GM19463 (cell line): ENCODE measurements around the gene SYNGAP1.
"Not testable (repeated sequence)": the region's sequence is repeated elsewhere in the genome, so short reads cannot be mapped to it uniquely, and the experiment has no call there.

Experiments
- ATAC-seq: cut with Tn5 transposase; IDR thresholded peaks from one replicate; pipeline ENCODE4 v1.9.1; 2021; ENCODE audit warnings: mild to moderate bottlenecking, moderate library complexity; ENCODE audit not compliant: unreplicated experiment

The SYNGAP1 gene

GRCh38 chr6:33399881-33400280 lies 20.0 kb upstream of the SYNGAP1 start:
- ATAC-seq = not testable (repeated sequence)

DNA sequence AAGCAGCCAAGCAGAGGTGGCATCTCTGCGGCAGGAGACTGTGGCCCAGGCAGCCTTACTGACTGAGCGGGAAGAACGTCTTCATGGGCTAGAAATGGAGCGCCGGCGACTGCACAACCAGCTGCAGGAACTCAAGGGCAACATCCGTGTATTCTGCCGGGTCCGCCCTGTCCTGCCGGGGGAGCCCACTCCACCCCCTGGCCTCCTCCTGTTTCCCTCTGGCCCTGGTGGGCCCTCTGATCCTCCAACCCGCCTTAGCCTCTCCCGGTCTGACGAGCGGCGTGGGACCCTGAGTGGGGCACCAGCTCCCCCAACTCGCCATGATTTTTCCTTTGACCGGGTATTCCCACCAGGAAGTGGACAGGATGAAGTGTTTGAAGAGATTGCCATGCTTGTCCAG lies 15.0 kb upstream of the SYNGAP1 start:
- no peak for ATAC-seq

GRCh38 chr6:33405386-33405940 lies 14.4 kb upstream of the SYNGAP1 start:
- no peak for ATAC-seq

GRCh38 chr6:33406126-33406525 lies 13.7 kb upstream of the SYNGAP1 start:
- no peak for ATAC-seq

- no peak for ATAC-seq
These were observed 12.6 kb upstream of the SYNGAP1 start for GRCh38 chr6:33407132-33407718.

DNA sequence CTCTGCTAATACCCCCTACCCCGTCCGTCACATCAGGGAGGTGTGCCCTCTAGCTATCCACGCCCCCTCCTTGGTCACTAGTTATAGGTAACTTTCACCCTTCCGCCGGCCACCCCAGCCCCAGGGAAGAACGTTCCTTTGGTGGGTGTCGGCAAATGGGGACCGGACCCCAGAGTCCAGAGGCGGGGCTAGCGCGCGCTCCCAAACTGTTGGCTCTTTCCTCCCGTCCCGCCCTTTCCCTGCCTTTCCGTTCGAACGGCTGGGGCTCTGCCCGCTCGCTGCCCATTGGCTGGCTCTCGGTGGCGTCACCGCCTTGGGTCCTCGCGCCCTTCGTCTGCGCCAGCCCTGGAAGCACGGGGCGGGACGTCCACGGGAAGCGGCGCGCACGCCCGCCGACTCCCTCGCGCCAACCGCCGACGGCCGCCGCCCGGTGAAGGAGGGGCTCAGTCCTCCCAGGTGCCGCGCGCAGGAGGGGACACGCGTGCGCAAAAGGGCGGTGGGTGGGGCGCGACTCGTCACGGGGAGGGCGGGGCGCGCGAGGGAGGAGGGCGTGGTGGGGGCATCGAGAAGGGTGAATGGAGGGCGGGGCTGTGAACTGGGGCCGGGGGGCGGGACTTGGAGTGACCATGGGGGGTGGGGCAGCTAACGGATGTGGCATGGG lies 9.7 kb upstream of the SYNGAP1 start:
- peak; percentile 80 for ATAC-seq

DNA sequence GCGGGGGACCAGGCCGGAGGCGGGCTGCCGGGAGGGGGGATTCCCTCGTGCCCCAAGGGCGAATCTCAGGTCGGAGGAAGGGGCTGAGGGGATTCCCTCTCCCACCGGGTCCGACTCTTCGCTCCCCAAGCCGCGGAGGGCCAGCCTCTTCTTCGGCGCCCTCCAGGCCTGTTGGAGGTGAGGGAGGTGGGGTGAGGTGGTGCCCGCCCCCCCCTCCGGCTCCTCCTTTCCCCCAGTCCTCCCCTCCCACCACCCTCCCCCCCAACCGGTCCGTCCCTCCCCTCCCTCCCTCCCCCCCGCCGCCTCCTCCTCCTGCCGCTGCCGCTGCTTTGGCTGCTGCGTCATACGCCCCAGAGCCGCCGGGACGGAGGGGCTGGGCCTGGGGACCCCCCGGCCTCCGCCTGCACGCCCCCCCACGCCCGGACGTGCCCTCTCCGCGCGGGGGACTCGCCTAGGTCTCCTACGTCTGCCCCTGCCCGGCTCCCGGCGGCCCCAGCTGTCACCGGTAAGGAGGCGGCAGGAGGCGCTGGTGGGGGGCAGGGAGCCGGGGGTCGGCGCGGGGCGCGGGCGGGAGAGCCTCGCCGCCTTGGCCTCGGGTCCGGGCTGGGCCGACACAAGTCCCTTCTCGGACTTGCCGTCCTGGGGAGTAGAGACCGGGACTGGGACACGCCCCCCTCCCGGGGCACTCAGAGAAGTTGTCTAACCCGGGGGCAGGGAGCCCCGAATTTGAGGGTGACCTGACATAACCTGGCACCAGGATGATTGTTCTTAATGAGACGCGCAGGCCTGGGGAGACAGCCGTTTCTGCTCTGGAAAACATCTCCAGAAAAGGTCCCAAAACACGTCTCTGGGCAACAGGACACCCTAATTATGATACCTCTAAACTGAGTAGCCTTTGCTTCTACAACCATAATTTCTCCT lies 8.9 kb upstream of the SYNGAP1 start, which contains the start of gene PHF1:
TSS of gene PHF1 (plus strand) at position 304 of the 921 bp plus-strand sequence. CDS start 1,250 bp downstream, outside the sequence.
- peak; percentile 24 for ATAC-seq

GRCh38 chr6:33411632-33412005 lies 8.2 kb upstream of the SYNGAP1 start:
- no peak for ATAC-seq

GRCh38 chr6:33412140-33413009 lies 7.5 kb upstream of the SYNGAP1 start:
- ATAC-seq = no peak

DNA sequence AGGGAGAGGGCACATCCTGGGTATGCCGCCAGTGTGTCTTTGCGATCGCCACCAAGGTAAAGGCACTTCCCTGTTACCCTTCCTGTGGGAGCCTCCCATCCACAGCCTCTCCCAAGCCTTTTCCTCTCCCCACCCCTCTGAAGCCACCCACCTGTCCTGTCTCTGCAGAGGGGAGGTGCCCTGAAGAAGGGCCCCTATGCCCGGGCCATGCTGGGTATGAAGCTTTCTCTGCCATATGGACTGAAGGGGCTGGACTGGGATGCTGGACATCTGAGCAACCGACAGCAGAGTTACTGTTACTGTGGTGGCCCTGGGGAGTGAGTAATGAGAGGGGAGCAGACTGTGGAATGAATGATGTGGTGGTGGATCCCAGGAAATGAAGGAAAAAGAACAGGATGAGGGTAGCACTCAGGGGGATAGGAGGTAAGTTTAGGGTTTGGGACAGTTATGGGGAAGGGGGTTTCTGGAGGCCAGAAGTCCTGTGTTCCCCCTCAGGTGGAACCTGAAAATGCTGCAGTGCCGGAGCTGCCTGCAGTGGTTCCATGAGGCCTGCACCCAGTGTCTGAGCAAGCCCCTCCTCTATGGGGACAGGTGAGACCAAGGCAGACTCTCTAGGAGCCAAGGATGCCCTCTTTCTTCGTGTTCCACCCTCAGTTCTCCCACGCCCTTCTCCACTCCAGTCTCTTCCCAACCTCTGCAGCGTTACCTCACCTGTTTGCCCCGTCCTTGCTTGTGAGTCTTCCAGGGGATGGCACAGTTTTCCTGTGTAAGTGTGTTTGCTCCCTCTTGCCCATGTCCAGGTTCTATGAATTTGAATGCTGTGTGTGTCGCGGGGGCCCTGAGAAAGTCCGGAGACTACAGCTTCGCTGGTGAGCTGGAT lies 6.4 kb upstream of the SYNGAP1 start:
- ATAC-seq = no peak

- no peak for ATAC-seq
These were observed 5.1 kb upstream of the SYNGAP1 start for GRCh38 chr6:33414592-33415271.

- no peak for ATAC-seq
These were observed 4.0 kb upstream of the SYNGAP1 start for GRCh38 chr6:33415831-33416230.

- ATAC-seq = no peak
These were observed 3.3 kb upstream of the SYNGAP1 start for GRCh38 chr6:33416386-33417127.

DNA sequence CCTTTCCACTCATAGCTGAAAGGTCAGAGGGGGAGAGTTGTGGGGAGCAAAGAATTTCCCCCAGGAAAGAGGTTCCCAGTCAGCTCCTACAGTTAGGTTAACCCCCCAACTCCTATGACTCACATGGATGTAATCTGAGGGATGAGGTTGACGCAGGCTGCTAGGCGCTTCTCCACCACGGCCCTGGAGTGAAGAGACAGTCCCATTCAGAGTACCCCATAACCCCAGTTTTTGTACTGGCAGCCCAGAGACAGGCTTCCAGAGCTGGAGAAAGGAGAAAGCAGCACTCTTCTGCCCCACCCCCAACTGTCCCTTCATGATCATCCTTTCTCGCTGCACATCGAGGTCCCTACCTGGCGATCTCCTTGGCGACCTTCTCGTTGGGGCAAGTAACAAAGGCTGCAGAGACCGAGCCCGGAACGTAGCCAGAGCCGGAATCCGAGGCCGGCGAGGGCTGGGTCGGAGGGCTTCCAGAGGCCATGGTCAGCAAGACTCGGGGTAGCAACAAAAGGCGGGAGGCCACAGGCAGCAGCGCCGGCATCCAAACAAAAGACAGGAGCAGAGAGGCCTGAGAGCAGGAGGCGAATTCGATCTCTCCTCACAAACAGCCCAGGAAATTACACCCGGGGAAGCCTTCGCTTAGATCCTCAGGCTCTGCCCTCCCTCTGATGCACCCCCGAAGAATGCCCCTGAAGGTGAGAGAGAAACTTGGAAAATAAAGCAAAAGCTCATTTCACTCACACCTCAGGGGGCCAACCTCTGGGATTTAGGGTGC lies 2.5 kb upstream of the SYNGAP1 start:
- ATAC-seq = no peak

DNA sequence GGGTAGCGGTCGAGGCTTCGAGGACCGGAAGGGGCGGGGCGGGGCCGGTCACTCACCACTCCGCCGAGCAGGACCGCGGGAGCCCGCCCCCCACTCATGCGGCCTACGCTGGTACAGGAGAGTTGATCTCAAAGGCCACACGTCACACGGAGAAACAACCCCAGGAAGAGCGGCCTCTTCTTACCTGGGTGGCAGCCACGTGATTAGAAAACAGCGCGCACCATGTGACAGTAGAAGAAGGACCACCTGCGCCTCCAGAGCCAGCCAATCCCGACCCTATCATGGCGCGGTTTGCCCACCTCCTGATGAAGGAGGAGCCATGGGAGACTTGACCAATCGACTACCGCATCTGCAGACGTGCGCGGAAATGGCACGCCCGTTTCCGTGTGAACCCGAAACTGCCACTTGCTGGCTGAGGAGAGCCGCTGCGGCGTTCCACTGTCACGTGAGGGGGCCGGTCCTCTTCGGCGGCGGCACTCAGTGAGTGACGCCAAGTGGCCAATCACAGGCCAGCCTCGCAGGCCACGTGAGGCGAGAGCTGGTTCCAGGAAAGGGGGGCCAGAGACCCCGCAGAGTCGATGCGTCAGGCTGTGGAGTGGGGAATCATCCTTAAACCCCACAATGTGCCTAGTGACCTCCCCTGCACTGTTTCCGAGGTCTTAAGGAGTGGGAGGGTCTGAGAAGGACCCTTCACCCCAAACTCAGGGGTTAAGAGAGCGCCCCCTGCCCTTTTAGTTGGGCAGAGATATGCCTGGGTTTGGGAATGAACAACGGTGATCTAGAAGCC lies 1.8 kb upstream of the SYNGAP1 start, which contains the start of gene CUTA:
TSS of gene CUTA (minus strand) at position 205 of the 787 bp plus-strand sequence. CDS start at position 98, 107 bp downstream.
- peak; percentile 86 for ATAC-seq

- no peak for ATAC-seq
These were observed 1.1 kb upstream of the SYNGAP1 start for GRCh38 chr6:33418690-33419291.
